Measurements from ENCODE around the gene XRRA1. TPM values are rescaled to one million over a fixed set of nuclear protein-coding genes. Genes with fewer than 3 reads are reported as not detected.
"Not testable (repeated sequence)": the region's sequence is repeated elsewhere in the genome, so short reads cannot be mapped to it uniquely, and the experiment has no call there.

XRRA1 gene
- total and polyA plus RNA-seq, 2 of the 4 experiments (the other 2 are of a cell fraction): 5.4 to 6.3 TPM

- H3K4ac ChIP-seq (ENCODE audit: low read depth, low read length); H3K4me3 ChIP-seq (ENCODE audit: insufficient read depth, low read depth, low read length); H4K8ac ChIP-seq (ENCODE audit: low read depth in 2 of 2, low read length in 2 of 2); H4K5ac ChIP-seq (ENCODE audit: low read depth, low read length); H2AK5ac ChIP-seq (ENCODE audit: low read depth, low read length); H3K4me2 ChIP-seq (ENCODE audit: low read depth, low read length); H3K56ac ChIP-seq (ENCODE audit: extremely low read depth, insufficient read depth, low read length); H3K18ac ChIP-seq (ENCODE audit: low read depth, low read length); DNase-seq; ATAC-seq (ENCODE audit: low read depth); H3K23ac ChIP-seq (ENCODE audit: low read depth, low read length); H2BK120ac ChIP-seq (ENCODE audit: low read depth, low read length); BruUV-seq (replicated peaks); H4K91ac ChIP-seq (ENCODE audit: insufficient read depth, low read depth, low read length); dilution Hi-C loops (cut with HindIII; ENCODE audit: low sequenced_read_pairs, unreplicated experiment); H3K9me1 ChIP-seq (ENCODE audit: insufficient read depth, low read length); H3K36me3 ChIP-seq (ENCODE audit: control insufficient read depth, insufficient read depth, low read length); H3K9ac ChIP-seq (ENCODE audit: low read depth, low read length); in situ Hi-C loops (cut with MboI; ENCODE audit: low sequenced_read_pairs); H3K27ac ChIP-seq (ENCODE audit: insufficient read depth, low read length); H2AFZ ChIP-seq (replicated peaks; ENCODE audit: low read length, poor library complexity); H3K9me3 ChIP-seq (ENCODE audit: control insufficient read depth, insufficient read depth, low read length); H2BK5ac ChIP-seq (ENCODE audit: low read depth, low read length, poor library complexity, severe bottlenecking); H2AK9ac ChIP-seq (replicated peaks; ENCODE audit: low read depth, low read length, poor library complexity); H2BK15ac ChIP-seq (ENCODE audit: low read depth, low read length); H3K4me1 ChIP-seq (ENCODE audit: control insufficient read depth, insufficient read depth, low read length); POLR2A ChIA-PET (ENCODE audit: unreplicated experiment); H3K14ac ChIP-seq (replicated peaks; ENCODE audit: low read depth, low read length); intact Hi-C loops (cut with micrococcal nuclease); H3K27me3 ChIP-seq (ENCODE audit: control insufficient read depth, insufficient read depth, low read length); H2BK20ac ChIP-seq (ENCODE audit: low read depth, low read length): not testable (repeated sequence)
- WGBS, 2 experiments (ENCODE audit: extremely low coverage in 2 of 2, insufficient read length in 1 of 2): 96% methylated on average over 4 of the region's 6 CpGs; no CpG with 5 or more reads in 1 of the 2 experiments
- Histone ChIP-seq H3K79me1 (ENCODE audit: low read depth in 1 of 2, low read length in 2 of 2) (peaks cover 37 to 81% of the 10 kb centered on the region in 2 experiments), H4K20me1 (ENCODE audit: insufficient read depth, low read length) (peaks cover 56% of the 10 kb centered on the region)
- CTCF ChIA-PET: interaction anchor here (0.6 kb wide), 3 partner anchors 13 to 627 kb away, joined by 3 to 5 read pairs (median 4); no protein-coding TSS in a partner anchor
These were observed 11.2 kb upstream of the XRRA1 start for GRCh38 chr11:74960128-74960527.
